ENCODE measurements around the gene CDC14A.

CDC14A gene

GRCh38 chr1:100506217-100506616 is 153.9 kb downstream of the CDC14A start:
- Histone ChIP-seq H3K27me3 (ENCODE audit: insufficient read depth, low read depth, severe bottlenecking) (no peaks in the 10 kb centered on the region), H3K4me3 (ENCODE audit: low read depth, low read length) (no peak overlapping the region), H3K9me3 (ENCODE audit: severe bottlenecking) (no peaks in the 10 kb centered on the region), H3K27ac (no peak overlapping the region), H3K36me3 (no peaks in the 10 kb centered on the region)
- DNase-seq = no peak
- no peak for TF ChIP-seq CTCF (IDR thresholded peaks at IDR 0.05; ENCODE audit: low read depth, low read length)

GRCh38 chr1:100510451-100510850 is 158.1 kb downstream of the CDC14A start:
- no peak overlapping the region for H3K27ac ChIP-seq
- DNase-seq = no peak

GRCh38 chr1:100511058-100511457 is 158.8 kb downstream of the CDC14A start:
- H3K27ac ChIP-seq = no peak overlapping the region
- H3K36me3 ChIP-seq = no peaks in the 10 kb centered on the region
- TF ChIP-seq CTCF (IDR thresholded peaks at IDR 0.05; ENCODE audit: low read depth, low read length) = no peak
- H3K27me3 ChIP-seq (ENCODE audit: insufficient read depth, low read depth, severe bottlenecking) = no peaks in the 10 kb centered on the region
- no peak for DNase-seq
- no peak overlapping the region for H3K4me3 ChIP-seq (ENCODE audit: low read depth, low read length)
- no peaks in the 10 kb centered on the region for H3K9me3 ChIP-seq (ENCODE audit: severe bottlenecking)

More at GRCh38 chr1:100510451-100510850, 158.1 kb downstream of the CDC14A start:
- Histone ChIP-seq H3K27me3 (ENCODE audit: insufficient read depth, low read depth, severe bottlenecking) (no peaks in the 10 kb centered on the region), H3K4me3 (ENCODE audit: low read depth, low read length) (no peak overlapping the region), H3K36me3 (no peaks in the 10 kb centered on the region), H3K9me3 (ENCODE audit: severe bottlenecking) (no peaks in the 10 kb centered on the region)
- no peak for TF ChIP-seq CTCF (IDR thresholded peaks at IDR 0.05; ENCODE audit: low read depth, low read length)

- no peak for DNase-seq
- Histone ChIP-seq H3K27me3 (ENCODE audit: insufficient read depth, low read depth, severe bottlenecking) (no peaks in the 10 kb centered on the region), H3K9me3 (ENCODE audit: severe bottlenecking) (no peaks in the 10 kb centered on the region), H3K4me3 (ENCODE audit: low read depth, low read length) (no peak overlapping the region), H3K27ac (no peak overlapping the region), H3K36me3 (no peaks in the 10 kb centered on the region)
- TF ChIP-seq CTCF (IDR thresholded peaks at IDR 0.05; ENCODE audit: low read depth, low read length) = no peak
These were observed 159.5 kb downstream of the CDC14A start for GRCh38 chr1:100511773-100512172.

- TF ChIP-seq CTCF (IDR thresholded peaks at IDR 0.05; ENCODE audit: low read depth, low read length) = no peak
- H3K36me3 ChIP-seq = no peaks in the 10 kb centered on the region
These were observed 160.6 kb downstream of the CDC14A start for GRCh38 chr1:100512803-100513352.

GRCh38 chr1:100516857-100517256 is 164.6 kb downstream of the CDC14A start:
- no peaks in the 10 kb centered on the region for H3K27me3 ChIP-seq (ENCODE audit: insufficient read depth, low read depth, severe bottlenecking)
- no peaks in the 10 kb centered on the region for H3K36me3 ChIP-seq
- no peak overlapping the region for H3K27ac ChIP-seq
- DNase-seq = no peak
- no peak overlapping the region for H3K4me3 ChIP-seq (ENCODE audit: low read depth, low read length)
- H3K9me3 ChIP-seq (ENCODE audit: severe bottlenecking) = no peaks in the 10 kb centered on the region
- no peak for TF ChIP-seq CTCF (IDR thresholded peaks at IDR 0.05; ENCODE audit: low read depth, low read length)

More at GRCh38 chr1:100512803-100513352, 160.6 kb downstream of the CDC14A start:
- Histone ChIP-seq H3K27ac (no peak overlapping the region), H3K27me3 (ENCODE audit: insufficient read depth, low read depth, severe bottlenecking) (no peaks in the 10 kb centered on the region), H3K4me3 (ENCODE audit: low read depth, low read length) (no peak overlapping the region), H3K9me3 (ENCODE audit: severe bottlenecking) (no peaks in the 10 kb centered on the region)
- no peak for DNase-seq

Data from WERI-Rb-1 (cell line).